WTC11 (cell line): ENCODE measurements around the gene TMEM63B. TPM values are rescaled to one million over a fixed set of nuclear protein-coding genes. Genes with fewer than 3 reads are reported as not detected.
"Not testable (repeated sequence)": the region's sequence is repeated elsewhere in the genome, so short reads cannot be mapped to it uniquely, and the experiment has no call there.

Source experiments
- ATAC-seq: fragments of 200-7000 bp; cut with Tn5 transposase; 2 replicates; pipeline ENCODE4 v1.10.0; 2021; ENCODE audit warnings: mild to moderate bottlenecking, moderate library complexity
- CTCF ChIA-PET: fragments of 300-600 bp; sonication (Branson Sonifier 250); formaldehyde crosslinking; loops from one replicate; lab custom pipeline; 2021; ENCODE audit warnings: antibody characterized with exemption; lab: Charles Lee
- POLR2A ChIA-PET: fragments of 350-600 bp; sonication (Branson Sonifier 250); formaldehyde crosslinking; loops from one replicate; lab custom pipeline; 2021; ENCODE audit warnings: antibody characterized with exemption; lab: Charles Lee
- DNase-seq: peaks from one replicate; pipeline ENCODE4 v3.0.0; 2021; ENCODE audit warnings: low spot score
- H3K27ac Mint-ChIP-seq: 2 replicates; pipeline ENCODE4 v1.8.0; 2021; ENCODE audit warnings: mixed read lengths
- H3K27me3 Mint-ChIP-seq: 2 replicates; pipeline ENCODE4 v1.8.0; 2021; ENCODE audit warnings: low read depth, mild to moderate bottlenecking, moderate library complexity, mixed read lengths
- H3K36me3 Mint-ChIP-seq: 2 replicates; pipeline ENCODE4 v1.8.0; 2021; ENCODE audit warnings: mixed read lengths
- H3K4me1 Mint-ChIP-seq: 2 replicates; pipeline ENCODE4 v1.8.0; 2022; ENCODE audit warnings: mixed read lengths
- H3K4me3 Mint-ChIP-seq: 2 replicates; pipeline ENCODE4 v1.8.0; 2021; ENCODE audit warnings: mild to moderate bottlenecking, moderate library complexity, mixed read lengths
- H3K9me3 Mint-ChIP-seq: 2 replicates; pipeline ENCODE4 v1.8.0; 2021; ENCODE audit warnings: mixed read lengths
- E2F4 ChIP-seq: sonication (generic); formaldehyde crosslinking; IDR thresholded peaks from 2 replicates; pipeline ENCODE4 v1.8.1; 2022; ENCODE audit warnings: low read depth, mild to moderate bottlenecking, moderate library complexity, missing genetic modification reagents, borderline replicate concordance
- ERG ChIP-seq: fragments of 250-450 bp; sonication (Bioruptor Pico); IDR thresholded peaks from 2 replicates; pipeline ENCODE4 v1.8.0; 2021; ENCODE audit warnings: mild to moderate bottlenecking
- ESRRA ChIP-seq: sonication (generic); formaldehyde crosslinking; IDR thresholded peaks from 2 replicates; pipeline ENCODE4 v1.8.1; 2022; ENCODE audit warnings: mild to moderate bottlenecking, missing genetic modification reagents, borderline replicate concordance
- FOXP4 ChIP-seq: sonication (generic); formaldehyde crosslinking; IDR thresholded peaks from 2 replicates; pipeline ENCODE4 v1.8.0; 2022; ENCODE audit warnings: mild to moderate bottlenecking, missing genetic modification reagents
- GTF2I ChIP-seq: fragments of 250-450 bp; sonication (Bioruptor Pico); conservative IDR thresholded peaks from 2 replicates; pipeline ENCODE4 v1.4.0; 2021; ENCODE audit warnings: mild to moderate bottlenecking
- IRF2 ChIP-seq: sonication (generic); formaldehyde crosslinking; IDR thresholded peaks from 2 replicates; pipeline ENCODE4 v1.8.0; 2022; ENCODE audit warnings: low read depth, missing genetic modification reagents, borderline replicate concordance
- MAX ChIP-seq: sonication (generic); formaldehyde crosslinking; IDR thresholded peaks from 2 replicates; pipeline ENCODE4 v1.8.0; 2022; ENCODE audit warnings: mild to moderate bottlenecking, missing genetic modification reagents
- MLX ChIP-seq: sonication (generic); formaldehyde crosslinking; IDR thresholded peaks from 2 replicates; pipeline ENCODE4 v1.8.1; 2023; ENCODE audit warnings: mild to moderate bottlenecking, missing genetic modification reagents, moderate library complexity
- NFE2L1 ChIP-seq: sonication (generic); formaldehyde crosslinking; IDR thresholded peaks from 2 replicates; pipeline ENCODE4 v1.8.1; 2023; ENCODE audit warnings: missing genetic modification reagents
- NR3C1 ChIP-seq: sonication (generic); formaldehyde crosslinking; conservative IDR thresholded peaks from 2 replicates; pipeline ENCODE4 v1.8.1; 2023; ENCODE audit warnings: low read depth, mild to moderate bottlenecking, missing genetic modification reagents
- PRRX2 ChIP-seq: fragments of 250-450 bp; sonication (Bioruptor Pico); IDR thresholded peaks from 2 replicates; pipeline ENCODE4 v1.8.0; 2021; ENCODE audit warnings: mild to moderate bottlenecking
- SP1 ChIP-seq: sonication (generic); formaldehyde crosslinking; conservative IDR thresholded peaks from 2 replicates; pipeline ENCODE4 v1.8.1; 2022; ENCODE audit warnings: missing genetic modification reagents
- TCF7 ChIP-seq: sonication (generic); formaldehyde crosslinking; IDR thresholded peaks from 2 replicates; pipeline ENCODE4 v1.8.0; 2022; ENCODE audit warnings: mild to moderate bottlenecking, low read depth, missing genetic modification reagents, moderate library complexity
- TEAD1 ChIP-seq: sonication (generic); formaldehyde crosslinking; IDR thresholded peaks from 2 replicates; pipeline ENCODE4 v1.8.0; 2022; ENCODE audit warnings: mild to moderate bottlenecking, missing genetic modification reagents
- TP53 ChIP-seq: sonication (generic); formaldehyde crosslinking; IDR thresholded peaks from 2 replicates; pipeline ENCODE4 v1.8.1; 2023; ENCODE audit warnings: mild to moderate bottlenecking, missing genetic modification reagents
- ZBTB43 ChIP-seq: sonication (generic); formaldehyde crosslinking; IDR thresholded peaks from 2 replicates; pipeline ENCODE4 v1.8.1; 2023; ENCODE audit warnings: mild to moderate bottlenecking, missing genetic modification reagents
- ZNF263 ChIP-seq: sonication (generic); formaldehyde crosslinking; IDR thresholded peaks from 2 replicates; pipeline ENCODE4 v1.8.1; 2022; ENCODE audit warnings: low read depth, mild to moderate bottlenecking, moderate library complexity, missing genetic modification reagents
- ZNF416 ChIP-seq: fragments of 250-450 bp; sonication (Bioruptor Pico); IDR thresholded peaks from 2 replicates; pipeline ENCODE4 v1.9.0; 2021; ENCODE audit warnings: mild to moderate bottlenecking, inconsistent platforms
- ZNF423 ChIP-seq: fragments of 250-450 bp; sonication (Bioruptor Pico); IDR thresholded peaks from 2 replicates; pipeline ENCODE4 v2.1.2; 2022; ENCODE audit warnings: mild to moderate bottlenecking, moderate library complexity
- total RNA-seq: library from RNA; stranded (reverse); gene quantifications from 3 replicates; pipeline ENCODE4 v1.2.3, GENCODE V29; 2021

TMEM63B gene
- total RNA-seq, 1 experiment from 2014 or later = 72.8 TPM

- H3K27me3 Mint-ChIP-seq = no peaks in the 10 kb centered on the region
- H3K4me1 Mint-ChIP-seq = peaks cover 17% of the 10 kb centered on the region
- POLR2A ChIA-PET = interaction anchor here (2.2 kb wide), 1 partner anchor 8 kb away, joined by 7 read pairs; no protein-coding TSS in a partner anchor
- CTCF ChIA-PET = no interaction called here
- H3K4me3 Mint-ChIP-seq = no peak overlapping the region
- no peaks in the 10 kb centered on the region for H3K36me3 Mint-ChIP-seq
- H3K27ac Mint-ChIP-seq = no peak overlapping the region
- ATAC-seq (no peak), DNase-seq (no peak)
- TF ChIP-seq GTF2I (no peak), IRF2 (CRISPR knock-in tag) (no peak), TP53 (CRISPR knock-in tag) (no peak), MLX (CRISPR knock-in tag) (no peak), FOXP4 (CRISPR knock-in tag) (no peak), TCF7 (CRISPR knock-in tag) (no peak), E2F4 (CRISPR knock-in tag) (no peak), ZBTB43 (CRISPR knock-in tag) (no peak), PRRX2 (CRISPR knock-in tag) (no peak), NR3C1 (CRISPR knock-in tag) (no peak), MAX (no peak), ZNF416 (no peak), ESRRA (CRISPR knock-in tag) (no peak), ZNF263 (CRISPR knock-in tag) (no peak), ERG (no peak), ZNF423 (CRISPR knock-in tag) (no peak), NFE2L1 (CRISPR knock-in tag) (no peak), TEAD1 (CRISPR knock-in tag) (no peak), SP1 (CRISPR knock-in tag) (no peak)
- no peaks in the 10 kb centered on the region for H3K9me3 Mint-ChIP-seq
Observed at GRCh38 chr6:44194326-44194725, 67.0 kb downstream of the TMEM63B start.

- CTCF ChIA-PET = not testable (repeated sequence)
Observed at GRCh38 chr6:44196351-44196750, 69.0 kb downstream of the TMEM63B start.

More at GRCh38 chr6:44196351-44196750, 69.0 kb downstream of the TMEM63B start:
- H3K36me3 Mint-ChIP-seq, ATAC-seq, H3K4me3 Mint-ChIP-seq, POLR2A ChIA-PET, DNase-seq, H3K9me3 Mint-ChIP-seq, H3K27ac Mint-ChIP-seq, H3K27me3 Mint-ChIP-seq: not testable (repeated sequence)
- peaks cover 27% of the 10 kb centered on the region for H3K4me1 Mint-ChIP-seq
